Breast epithelium (tissue), 4 donors: ENCODE results near the gene PARP3. TPM values are rescaled to one million over a fixed set of nuclear protein-coding genes. Genes with fewer than 3 reads are reported as not detected.
"Not testable (repeated sequence)": the region's sequence is repeated elsewhere in the genome, so short reads cannot be mapped to it uniquely, and the experiment has no call there.

Experiments
- DNase-seq, 2 donors: peaks; one replicate each; pipeline ENCODE4 v3.0.0-alpha.2; 2019; ENCODE audit warnings: low spot score in 2 of 2
- H3K27ac ChIP-seq, 2 donors: fragments of 200-600 bp; sonication (generic) in 1 of 2; one replicate each; pipeline ENCODE4 v1.5.1; 2016 to 2019; ENCODE audit warnings: mild to moderate bottlenecking in 1 of 2
- H3K27me3 ChIP-seq, 2 donors: fragments of 200-600 bp; sonication (generic) in 1 of 2; one replicate each; pipeline versions ENCODE4 v1.5.1 to v1.6.0; 2017 to 2019; ENCODE audit warnings: control low read depth in 1 of 2, mild to moderate bottlenecking in 1 of 2
- H3K36me3 ChIP-seq: fragments of 200-600 bp; one replicate; pipeline ENCODE4 v1.5.1; 2019
- H3K4me1 ChIP-seq, 2 donors: fragments of 200-600 bp; sonication (generic); one replicate each; pipeline ENCODE4 v1.5.1; 2016 to 2019; ENCODE audit warnings: control low read depth in 1 of 2
- H3K4me3 ChIP-seq, 3 donors: fragments of 200-600 bp; sonication (generic); 1 replicate in 2 of 3; 2 replicates in 1 of 3; pipeline ENCODE4 v1.5.1; 2016 to 2019; ENCODE audit warnings: mild to moderate bottlenecking in 3 of 3, moderate library complexity in 2 of 3
- H3K9me3 ChIP-seq, 2 donors: fragments of 200-600 bp; sonication (generic) in 1 of 2; one replicate each; pipeline ENCODE4 v1.5.1; 2016 to 2019; ENCODE audit warnings: control low read depth in 1 of 2
- POLR2A ChIP-seq: fragments of 450-650 bp; IDR thresholded peaks from one replicate; pipeline ENCODE4 v1.6.1; 2016; ENCODE audit warnings: antibody characterized with exemption, mild to moderate bottlenecking, moderate library complexity
- POLR2AphosphoS5 ChIP-seq, 3 donors: sonication (generic); formaldehyde crosslinking; IDR thresholded peaks; one replicate each; pipeline ENCODE4 v1.6.1; 2017; ENCODE audit warnings: antibody characterized with exemption in 3 of 3
- intact Hi-C: fragments of 100-400 bp; cut with DNase I; formaldehyde crosslinking; loops from one replicate; pipeline ENCODE4 v1.15.1; 2023; ENCODE audit warnings: low total_unique reads
- total RNA-seq, 3 donors: library from RNA; depleted of rRNA; stranded (reverse); fragments of >200 nt; gene quantifications; one replicate each; pipeline ENCODE4 v1.1.0, GENCODE V29; 2016
- TF ChIP-seq, protein P1 (sequence below), 3 donors: fragments of 450-650 bp; IDR thresholded peaks; one replicate each; pipeline ENCODE4 v1.5.1; 2016 to 2017; ENCODE audit warnings: antibody characterized with exemption in 3 of 3, mild to moderate bottlenecking in 3 of 3, moderate library complexity in 3 of 3

PARP3 gene
- total RNA-seq, 3 donors from 2014 or later: 21.4 to 33.6 (median 31.8) TPM

- Histone ChIP-seq H3K27ac (no peak overlapping the region), H3K4me3 (no peak overlapping the region), H3K9me3 (no peaks in the 10 kb centered on the region), H3K27me3 (no peaks in the 10 kb centered on the region), H3K36me3 (no peaks in the 10 kb centered on the region), H3K4me1 (peaks cover 0 to 12% of the 10 kb centered on the region in 2 donors)
- DNase-seq: no peak
- TF ChIP-seq, protein P1, sequence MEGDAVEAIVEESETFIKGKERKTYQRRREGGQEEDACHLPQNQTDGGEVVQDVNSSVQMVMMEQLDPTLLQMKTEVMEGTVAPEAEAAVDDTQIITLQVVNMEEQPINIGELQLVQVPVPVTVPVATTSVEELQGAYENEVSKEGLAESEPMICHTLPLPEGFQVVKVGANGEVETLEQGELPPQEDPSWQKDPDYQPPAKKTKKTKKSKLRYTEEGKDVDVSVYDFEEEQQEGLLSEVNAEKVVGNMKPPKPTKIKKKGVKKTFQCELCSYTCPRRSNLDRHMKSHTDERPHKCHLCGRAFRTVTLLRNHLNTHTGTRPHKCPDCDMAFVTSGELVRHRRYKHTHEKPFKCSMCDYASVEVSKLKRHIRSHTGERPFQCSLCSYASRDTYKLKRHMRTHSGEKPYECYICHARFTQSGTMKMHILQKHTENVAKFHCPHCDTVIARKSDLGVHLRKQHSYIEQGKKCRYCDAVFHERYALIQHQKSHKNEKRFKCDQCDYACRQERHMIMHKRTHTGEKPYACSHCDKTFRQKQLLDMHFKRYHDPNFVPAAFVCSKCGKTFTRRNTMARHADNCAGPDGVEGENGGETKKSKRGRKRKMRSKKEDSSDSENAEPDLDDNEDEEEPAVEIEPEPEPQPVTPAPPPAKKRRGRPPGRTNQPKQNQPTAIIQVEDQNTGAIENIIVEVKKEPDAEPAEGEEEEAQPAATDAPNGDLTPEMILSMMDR (IDR thresholded peaks at IDR 0.05): no peak
- TF ChIP-seq POLR2A: no peak
- no peak for TF ChIP-seq POLR2AphosphoS5 (IDR thresholded peaks at IDR 0.05)
- intact Hi-C loops: no loop called here
Observed at GRCh38 chr3:51992017-51992682, 50.0 kb downstream of the PARP3 start.

DNA sequence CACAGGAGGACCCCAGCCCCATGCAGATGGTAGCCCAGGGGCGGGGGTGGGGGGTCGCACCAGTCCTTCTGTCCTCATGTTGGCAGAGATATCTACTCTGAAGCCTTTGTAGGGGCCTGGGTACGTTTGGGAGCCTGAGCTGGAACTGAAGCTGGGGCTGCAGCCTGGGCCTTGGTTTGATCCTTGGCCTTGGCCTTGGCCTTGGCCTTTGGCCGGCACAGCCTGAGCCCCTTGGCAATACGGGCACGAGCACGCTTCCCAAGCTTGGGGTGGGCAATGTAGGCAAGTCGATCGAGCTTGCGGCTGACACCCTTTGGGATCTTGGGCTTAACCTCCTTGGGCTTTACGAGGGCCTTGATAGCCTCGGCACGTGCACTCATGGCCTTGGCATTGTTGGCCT is 51.5 kb downstream of the PARP3 start:
- H3K27ac ChIP-seq, intact Hi-C loops, H3K36me3 ChIP-seq, DNase-seq, H3K9me3 ChIP-seq, H3K27me3 ChIP-seq: not testable (repeated sequence)
- Histone ChIP-seq H3K4me3 (peak overlapping the region in 1 of 3 donors; percentile 11), H3K4me1 (peaks cover 0 to 12% of the 10 kb centered on the region in 2 donors)

GRCh38 chr3:51994530-51994929 is 52.4 kb downstream of the PARP3 start:
- Histone ChIP-seq H3K36me3 (no peaks in the 10 kb centered on the region), H3K4me3 (peak overlapping the region in 2 of 3 donors; percentile 85 to 89), H3K27ac (peak overlapping the region; percentile 91 to 95), H3K27me3 (no peaks in the 10 kb centered on the region), H3K4me1 (peaks cover 0 to 12% of the 10 kb centered on the region in 2 donors), H3K9me3 (no peaks in the 10 kb centered on the region)
- TF ChIP-seq POLR2A (no peak), POLR2AphosphoS5 (IDR thresholded peaks at IDR 0.05) (no peak)
- TF ChIP-seq, protein P1 (IDR thresholded peaks at IDR 0.05): no peak
- intact Hi-C loops: no loop called here
- DNase-seq: no peak

- peak within 1 kb of the TSS; percentile 91 to 95 for H3K27ac ChIP-seq
- peak; percentile 92 to 93 for DNase-seq
- H3K9me3 ChIP-seq: no peaks in the 10 kb centered on the region
- no peaks in the 10 kb centered on the region for H3K27me3 ChIP-seq
- intact Hi-C loops: no loop called here
- peak within 1 kb of the TSS; percentile 77 to 89 (median 85) for H3K4me3 ChIP-seq
- TF ChIP-seq POLR2AphosphoS5 (IDR thresholded peaks at IDR 0.05) (peak; percentile 94 to 98 (median 96)), POLR2A (peak; percentile 59)
- TF ChIP-seq, protein P1 (IDR thresholded peaks at IDR 0.05): no peak
- H3K4me1 ChIP-seq: peaks cover 0 to 12% of the 10 kb centered on the region in 2 donors
- H3K36me3 ChIP-seq: no peaks in the 10 kb centered on the region
Observed at GRCh38 chr3:51995346-51996163, 53.4 kb downstream of the PARP3 start, which contains the start of gene RPL29. Gene RPL29, minus strand, starts transcription at chr3:51995895. Its CDS starts 434 bp downstream, at chr3:51995461.

- Histone ChIP-seq H3K36me3 (no peaks in the 10 kb centered on the region), H3K27me3 (no peaks in the 10 kb centered on the region), H3K4me1 (peaks cover 0 to 12% of the 10 kb centered on the region in 2 donors), H3K27ac (no peak overlapping the region), H3K9me3 (no peaks in the 10 kb centered on the region), H3K4me3 (no peak overlapping the region)
- DNase-seq: no peak
- TF ChIP-seq, protein P1 (IDR thresholded peaks at IDR 0.05): no peak
- TF ChIP-seq POLR2AphosphoS5 (IDR thresholded peaks at IDR 0.05): no peak
- no peak for TF ChIP-seq POLR2A
- intact Hi-C loops: no loop called here
Observed at GRCh38 chr3:51997172-51997571, 55.0 kb downstream of the PARP3 start.
